Cardiac fibroblast (primary cell): ENCODE results near the gene ZER1.

Experiments
- DNase-seq, 2 donors: peaks; one replicate each; pipeline versions ENCODE4 v3.0.0 to v3.0.0-alpha.2; 2010; ENCODE audit warnings: low read depth in 2 of 2
- H3K4me3 ChIP-seq, 2 donors: replicated peaks in 1 of 2; 1 replicate in 1 of 2; 2 replicates in 1 of 2; pipeline ENCODE4 v1.5.1; 2011; ENCODE audit warnings: low read depth in 2 of 2, low read length in 2 of 2, mild to moderate bottlenecking in 2 of 2, moderate library complexity in 1 of 2
- TF ChIP-seq, protein P1 (sequence below): IDR thresholded peaks from one replicate; pipeline ENCODE4 v1.5.1; 2011; ENCODE audit warnings: low read depth, mild to moderate bottlenecking, low read length, inconsistent platforms

The ZER1 gene

GRCh38 chr9:128722380-128723351 is 49.1 kb downstream of the ZER1 start:
- no peak overlapping the region for H3K4me3 ChIP-seq
- TF ChIP-seq, protein P1, sequence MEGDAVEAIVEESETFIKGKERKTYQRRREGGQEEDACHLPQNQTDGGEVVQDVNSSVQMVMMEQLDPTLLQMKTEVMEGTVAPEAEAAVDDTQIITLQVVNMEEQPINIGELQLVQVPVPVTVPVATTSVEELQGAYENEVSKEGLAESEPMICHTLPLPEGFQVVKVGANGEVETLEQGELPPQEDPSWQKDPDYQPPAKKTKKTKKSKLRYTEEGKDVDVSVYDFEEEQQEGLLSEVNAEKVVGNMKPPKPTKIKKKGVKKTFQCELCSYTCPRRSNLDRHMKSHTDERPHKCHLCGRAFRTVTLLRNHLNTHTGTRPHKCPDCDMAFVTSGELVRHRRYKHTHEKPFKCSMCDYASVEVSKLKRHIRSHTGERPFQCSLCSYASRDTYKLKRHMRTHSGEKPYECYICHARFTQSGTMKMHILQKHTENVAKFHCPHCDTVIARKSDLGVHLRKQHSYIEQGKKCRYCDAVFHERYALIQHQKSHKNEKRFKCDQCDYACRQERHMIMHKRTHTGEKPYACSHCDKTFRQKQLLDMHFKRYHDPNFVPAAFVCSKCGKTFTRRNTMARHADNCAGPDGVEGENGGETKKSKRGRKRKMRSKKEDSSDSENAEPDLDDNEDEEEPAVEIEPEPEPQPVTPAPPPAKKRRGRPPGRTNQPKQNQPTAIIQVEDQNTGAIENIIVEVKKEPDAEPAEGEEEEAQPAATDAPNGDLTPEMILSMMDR = no peak
- no peak for DNase-seq

DNA sequence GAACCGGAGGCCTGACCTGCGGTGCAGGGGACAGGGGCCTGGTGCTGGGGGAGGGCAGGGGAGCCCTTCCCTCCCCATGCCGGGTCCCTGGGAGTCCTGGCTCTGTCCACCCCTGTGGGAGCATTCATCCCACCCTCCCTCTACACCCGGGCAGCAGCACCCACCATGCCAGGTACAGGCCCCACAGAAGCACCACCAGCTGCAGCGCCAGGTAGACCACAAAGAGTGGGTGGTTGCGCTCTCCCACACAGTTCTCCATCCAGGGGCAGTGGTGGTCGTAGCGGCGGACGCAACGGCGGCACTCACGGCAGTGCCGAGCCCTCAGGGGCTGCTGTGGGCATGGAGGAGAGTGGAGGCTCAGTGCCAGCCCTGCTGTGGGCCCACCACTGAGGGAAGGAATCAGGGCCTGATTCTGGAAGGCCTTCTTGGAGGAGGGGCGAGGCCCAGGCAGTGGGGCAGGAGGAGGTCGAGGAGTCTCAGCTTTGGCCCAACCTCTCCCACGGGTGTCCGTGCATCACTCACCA is 50.2 kb downstream of the ZER1 start:
- TF ChIP-seq, protein P1 = no peak
- no peak overlapping the region for H3K4me3 ChIP-seq
- no peak for DNase-seq

DNA sequence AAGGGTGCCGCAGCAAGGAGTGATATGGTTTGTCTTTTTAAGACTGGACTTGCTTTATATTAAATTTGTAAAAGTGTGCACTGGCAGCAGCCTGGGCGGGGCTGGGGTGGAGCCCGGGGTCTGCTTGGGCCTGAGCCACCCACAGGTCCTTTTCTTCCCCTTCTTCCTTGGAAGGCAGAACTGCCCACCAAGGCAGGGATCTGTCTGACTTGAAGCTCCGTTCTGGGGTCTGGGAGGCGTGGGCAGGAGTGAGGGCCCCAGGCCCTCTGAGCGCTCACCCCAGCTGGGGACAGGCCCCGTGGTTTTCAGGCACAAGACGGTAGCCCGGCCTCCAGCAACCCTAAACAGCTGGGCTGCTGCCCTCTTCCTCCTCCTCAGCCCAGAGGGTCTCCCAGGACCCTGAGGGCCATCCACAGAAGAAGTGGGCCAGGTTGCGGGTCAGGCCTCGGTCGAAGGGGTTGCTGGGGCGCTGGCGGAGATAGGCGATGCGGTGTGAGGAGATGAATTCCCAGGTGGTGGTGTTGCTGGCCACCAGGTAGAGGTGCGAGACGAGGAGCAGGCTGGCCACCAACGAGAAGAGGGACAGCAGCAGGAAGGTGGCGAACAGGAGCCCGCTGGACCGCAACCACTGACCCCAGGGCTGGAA is 50.8 kb downstream of the ZER1 start:
- no peak for DNase-seq
- no peak overlapping the region for H3K4me3 ChIP-seq
- TF ChIP-seq, protein P1 = no peak

GRCh38 chr9:128719919-128720605 is 51.7 kb downstream of the ZER1 start:
- TF ChIP-seq, protein P1 = no peak
- no peak for DNase-seq
- H3K4me3 ChIP-seq = no peak overlapping the region

GRCh38 chr9:128718475-128718874 is 53.3 kb downstream of the ZER1 start:
- no peak overlapping the region for H3K4me3 ChIP-seq
- TF ChIP-seq, protein P1 = no peak
- DNase-seq = no peak

- H3K4me3 ChIP-seq = no peak overlapping the region
- DNase-seq = no peak
- TF ChIP-seq, protein P1 = no peak
These were observed 53.7 kb downstream of the ZER1 start for GRCh38 chr9:128718047-128718446.
